Endodermal cell (in vitro differentiated cells): ENCODE measurements around the gene EFCAB7. TPM values are rescaled to one million over a fixed set of nuclear protein-coding genes. Genes with fewer than 3 reads are reported as not detected.
"Not testable (repeated sequence)": the region's sequence is repeated elsewhere in the genome, so short reads cannot be mapped to it uniquely, and the experiment has no call there.

Experiments used
- DNase-seq: peaks from one replicate; pipeline ENCODE4 v3.0.0-alpha.2; 2017
- H3K27ac ChIP-seq: 2 replicates; pipeline ENCODE4 v1.5.1; 2013; ENCODE audit warnings: mild to moderate bottlenecking, low read depth, low read length, moderate library complexity
- H3K27me3 ChIP-seq: 2 replicates; pipeline ENCODE4 v1.6.1; 2013; ENCODE audit warnings: mild to moderate bottlenecking, low read length, moderate library complexity; ENCODE audit not compliant: insufficient read depth, control insufficient read depth, poor library complexity, severe bottlenecking
- H3K36me3 ChIP-seq: 2 replicates; pipeline ENCODE4 v1.7.0; 2013; ENCODE audit warnings: mild to moderate bottlenecking, low read length, moderate library complexity; ENCODE audit not compliant: control insufficient read depth, insufficient read depth
- H3K4me1 ChIP-seq: one replicate; pipeline ENCODE4 v1.7.0; 2013; ENCODE audit warnings: low read length; ENCODE audit not compliant: control insufficient read depth, insufficient read depth
- H3K4me3 ChIP-seq: 2 replicates; pipeline ENCODE4 v1.5.1; 2013; ENCODE audit warnings: mild to moderate bottlenecking, low read length, moderate library complexity
- H3K9ac ChIP-seq: 2 replicates; pipeline ENCODE4 v1.6.1; 2013; ENCODE audit warnings: mild to moderate bottlenecking, low read length, moderate library complexity; ENCODE audit not compliant: poor library complexity, severe bottlenecking; ENCODE audit errors: extremely low read depth
- H3K9me3 ChIP-seq: 2 replicates; pipeline ENCODE4 v1.6.1; 2013; ENCODE audit warnings: mild to moderate bottlenecking, low read length, moderate library complexity; ENCODE audit not compliant: control insufficient read depth
- H3K27ac Mint-ChIP-seq: 2 replicates; pipeline ENCODE4 v1.8.0; 2020; ENCODE audit warnings: mixed read lengths
- H3K27me3 Mint-ChIP-seq: 2 replicates; pipeline ENCODE4 v1.8.0; 2021; ENCODE audit warnings: mild to moderate bottlenecking, mixed read lengths; ENCODE audit not compliant: insufficient read depth
- H3K36me3 Mint-ChIP-seq: 2 replicates; pipeline ENCODE4 v1.8.0; 2020; ENCODE audit warnings: low read depth, mixed read lengths
- H3K4me1 Mint-ChIP-seq: 2 replicates; pipeline ENCODE4 v1.8.0; 2020; ENCODE audit warnings: mixed read lengths
- H3K4me3 Mint-ChIP-seq: 2 replicates; pipeline ENCODE4 v1.8.0; 2020; ENCODE audit warnings: mild to moderate bottlenecking, moderate library complexity, mixed read lengths
- H3K9me3 Mint-ChIP-seq: 2 replicates; pipeline ENCODE4 v1.8.0; 2020; ENCODE audit warnings: mild to moderate bottlenecking, mixed read lengths
- WGBS, 2 experiments: methylation state at CpG; one replicate each; pipeline versions ENCODE4 v1.1.5 to v1.1.7; 2013; ENCODE audit warnings: missing lambda C conversion rate in 2 of 2, mixed read lengths in 1 of 2; ENCODE audit not compliant: insufficient coverage in 1 of 2, insufficient read length in 1 of 2; 5-methylcytosine and 5-hydroxymethylcytosine counted together
- total RNA-seq, 2 donors: library from RNA; stranded (reverse); fragmentation: NEBNext Ultra II Directional in 1 of 2; extraction: Animal tissue kit (Norgen Biotek cat#: 25700) in 1 of 2; gene quantifications; 2 replicates in 1 of 2; 3 replicates in 1 of 2; pipeline ENCODE4 v1.2.1, GENCODE V29; 2021
- TF ChIP-seq, protein P1 (sequence below): fragments of 200-600 bp; sonication (generic); conservative IDR thresholded peaks from 2 replicates; pipeline ENCODE4 v1.5.0; 2021; ENCODE audit warnings: antibody characterized with exemption, mild to moderate bottlenecking

Gene EFCAB7
- total RNA-seq, 2 donors from 2014 or later: 9.3 to 11.5 TPM

GRCh38 chr1:63563745-63564144 is 40.4 kb downstream of the EFCAB7 start:
- Histone ChIP-seq H3K27me3 (no peaks in the 10 kb centered on the region), H3K27ac (no peak overlapping the region), H3K9ac (no peak overlapping the region), H3K4me1 (no peaks in the 10 kb centered on the region), H3K9me3 (peaks cover 11% of the 10 kb centered on the region), H3K4me3 (no peak overlapping the region), H3K36me3 (no peaks in the 10 kb centered on the region)
- DNase-seq: no peak
- Mint-ChIP-seq H3K4me1 (no peaks in the 10 kb centered on the region), H3K36me3 (peaks cover 24% of the 10 kb centered on the region), H3K4me3 (no peak overlapping the region), H3K27me3 (no peaks in the 10 kb centered on the region), H3K27ac (no peak overlapping the region), H3K9me3 (peaks cover 21% of the 10 kb centered on the region)
- TF ChIP-seq, protein P1, sequence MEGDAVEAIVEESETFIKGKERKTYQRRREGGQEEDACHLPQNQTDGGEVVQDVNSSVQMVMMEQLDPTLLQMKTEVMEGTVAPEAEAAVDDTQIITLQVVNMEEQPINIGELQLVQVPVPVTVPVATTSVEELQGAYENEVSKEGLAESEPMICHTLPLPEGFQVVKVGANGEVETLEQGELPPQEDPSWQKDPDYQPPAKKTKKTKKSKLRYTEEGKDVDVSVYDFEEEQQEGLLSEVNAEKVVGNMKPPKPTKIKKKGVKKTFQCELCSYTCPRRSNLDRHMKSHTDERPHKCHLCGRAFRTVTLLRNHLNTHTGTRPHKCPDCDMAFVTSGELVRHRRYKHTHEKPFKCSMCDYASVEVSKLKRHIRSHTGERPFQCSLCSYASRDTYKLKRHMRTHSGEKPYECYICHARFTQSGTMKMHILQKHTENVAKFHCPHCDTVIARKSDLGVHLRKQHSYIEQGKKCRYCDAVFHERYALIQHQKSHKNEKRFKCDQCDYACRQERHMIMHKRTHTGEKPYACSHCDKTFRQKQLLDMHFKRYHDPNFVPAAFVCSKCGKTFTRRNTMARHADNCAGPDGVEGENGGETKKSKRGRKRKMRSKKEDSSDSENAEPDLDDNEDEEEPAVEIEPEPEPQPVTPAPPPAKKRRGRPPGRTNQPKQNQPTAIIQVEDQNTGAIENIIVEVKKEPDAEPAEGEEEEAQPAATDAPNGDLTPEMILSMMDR: no peak

GRCh38 chr1:63569068-63569467 is 45.7 kb downstream of the EFCAB7 start:
- TF ChIP-seq, protein P1: no peak
- Mint-ChIP-seq H3K27me3 (no peaks in the 10 kb centered on the region), H3K4me3 (no peak overlapping the region), H3K4me1 (peaks cover 20% of the 10 kb centered on the region), H3K36me3 (peaks cover 17% of the 10 kb centered on the region), H3K27ac (no peak overlapping the region), H3K9me3 (peaks cover 18% of the 10 kb centered on the region)
- Histone ChIP-seq H3K27me3 (no peaks in the 10 kb centered on the region), H3K9me3 (peaks cover 11% of the 10 kb centered on the region), H3K4me1 (peaks cover 12% of the 10 kb centered on the region), H3K36me3 (no peaks in the 10 kb centered on the region), H3K27ac (no peak overlapping the region), H3K9ac (no peak overlapping the region), H3K4me3 (no peak overlapping the region)
- 96 to 100% methylated on average over 3 of the region's 4 CpGs for WGBS, 2 experiments
- no peak for DNase-seq

DNA sequence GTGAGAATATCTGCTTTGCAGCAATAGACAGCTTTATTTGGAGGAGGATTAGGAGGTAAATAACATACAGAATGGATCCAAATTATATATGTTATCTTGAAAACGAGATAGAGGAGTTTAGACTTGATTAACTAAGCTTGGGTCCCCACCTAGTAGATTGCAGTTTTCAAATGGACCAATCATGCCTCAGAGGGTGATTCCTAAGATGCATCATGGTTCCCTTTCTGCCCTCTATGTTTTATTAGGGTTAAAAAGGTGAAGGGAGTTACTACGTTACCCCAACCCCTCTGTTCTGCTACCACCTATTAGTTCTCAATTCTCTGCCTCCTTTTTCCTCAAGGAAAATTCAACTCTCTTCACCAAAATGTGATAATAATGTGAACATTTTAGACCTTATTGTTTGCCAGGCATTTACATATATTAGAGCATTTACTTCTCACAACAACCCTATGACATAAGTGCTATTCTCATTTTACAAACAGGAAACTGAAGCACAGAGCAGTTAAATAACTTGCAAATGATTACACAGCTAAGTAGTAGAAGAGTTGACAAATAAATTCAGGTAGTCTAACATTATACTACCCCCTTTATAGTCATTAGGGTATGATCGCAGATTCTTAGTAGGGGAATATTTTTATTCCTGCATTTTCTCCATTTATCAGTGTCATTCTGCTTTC is 46.5 kb downstream of the EFCAB7 start:
- Mint-ChIP-seq H3K27me3 (no peaks in the 10 kb centered on the region), H3K36me3 (peaks cover 11% of the 10 kb centered on the region), H3K4me3 (no peak overlapping the region), H3K4me1 (peaks cover 20% of the 10 kb centered on the region), H3K27ac (peak overlapping the region; percentile 50), H3K9me3 (peaks cover 12% of the 10 kb centered on the region)
- no peak overlapping the region for H3K4me3 ChIP-seq
- H3K36me3 ChIP-seq: no peaks in the 10 kb centered on the region
- DNase-seq: no peak
- TF ChIP-seq, protein P1: no peak
- H3K4me1 ChIP-seq: peaks cover 12% of the 10 kb centered on the region
- H3K9me3 ChIP-seq: peaks cover 6% of the 10 kb centered on the region
- no peak overlapping the region for H3K27ac ChIP-seq
- H3K27me3 ChIP-seq: no peaks in the 10 kb centered on the region
- H3K9ac ChIP-seq: no peak overlapping the region
- WGBS, 2 experiments: 78 to 85% methylated on average over 1 to 2 of the region's 3 CpGs

- DNase-seq: peak; percentile 86
- not testable (repeated sequence) for H3K27me3 Mint-ChIP-seq, H3K4me3 ChIP-seq, H3K27me3 ChIP-seq, H3K27ac Mint-ChIP-seq, H3K4me3 Mint-ChIP-seq, H3K9ac ChIP-seq, H3K27ac ChIP-seq, H3K36me3 Mint-ChIP-seq, H3K9me3 Mint-ChIP-seq, H3K36me3 ChIP-seq, H3K9me3 ChIP-seq
- H3K4me1 ChIP-seq: peaks cover 12% of the 10 kb centered on the region
- peaks cover 24% of the 10 kb centered on the region for H3K4me1 Mint-ChIP-seq
- 17% methylated on average over 8 of the region's 8 CpGs; no CpG with 5 or more reads in 1 of the 2 experiments for WGBS, 2 experiments
Observed at GRCh38 chr1:63572686-63573085, 49.4 kb downstream of the EFCAB7 start.

- H3K9ac ChIP-seq, H3K27me3 Mint-ChIP-seq, H3K27ac Mint-ChIP-seq, H3K4me3 Mint-ChIP-seq, H3K9me3 Mint-ChIP-seq, H3K36me3 ChIP-seq, H3K27me3 ChIP-seq, H3K36me3 Mint-ChIP-seq, H3K9me3 ChIP-seq: not testable (repeated sequence)
- Histone ChIP-seq H3K4me1 (peaks cover 12% of the 10 kb centered on the region), H3K27ac (peak overlapping the region; percentile 70), H3K4me3 (peak overlapping the region; percentile 38)
- 3% methylated on average over 2 of the region's 2 CpGs; no CpG with 5 or more reads in 1 of the 2 experiments for WGBS, 2 experiments
- peak; percentile 60 for DNase-seq
- H3K4me1 Mint-ChIP-seq: peaks cover 21% of the 10 kb centered on the region
Observed at GRCh38 chr1:63574203-63574796, 51.0 kb downstream of the EFCAB7 start.
